ENCODE data around the gene BOLA2. TPM values are rescaled to one million over a fixed set of nuclear protein-coding genes. Genes with fewer than 3 reads are reported as not detected.

BOLA2 gene
- polyA plus RNA-seq, 10 donors = 2.0 to 6.4 (median 4.2) TPM

Other genes with a start within 250 kb of the BOLA2 start
- gene NPIPB11, start 47.6 kb downstream of the BOLA2 start, polyA plus RNA-seq (ENCODE audit: insufficient read length in 10 of 10) = 1 to 10 TPM in 4 of 10 donors, under 1 TPM in 6; 0.23 to 2.3 (median 0.97) TPM
- 10 to 100 TPM in 1 of 10 donors, 1 to 10 TPM in 7, under 1 TPM in 1, not detected in 1; 0.44 to 10.7 (median 5.1) TPM for gene SLX1B, start 182 bp upstream of the BOLA2 start, polyA plus RNA-seq (ENCODE audit: insufficient read length in 10 of 10)
- 10 to 100 TPM in 1 of 10 donors, 1 to 10 TPM in 9; 4.3 to 11.9 (median 6.7) TPM for gene SULT1A4, start 5.6 kb upstream of the BOLA2 start, polyA plus RNA-seq (ENCODE audit: insufficient read length in 10 of 10)
- gene NPIPB12, start 52.1 kb upstream of the BOLA2 start, polyA plus RNA-seq (ENCODE audit: insufficient read length in 10 of 10) = 10 to 100 TPM in 9 of 10 donors, 1 to 10 TPM in 1; 9.5 to 58.5 (median 20.7) TPM
- gene SPN, start 208.9 kb upstream of the BOLA2 start, polyA plus RNA-seq (ENCODE audit: insufficient read length in 10 of 10) = 1 to 10 TPM in 6 of 10 donors, under 1 TPM in 4; 0.51 to 5.1 (median 1.2) TPM
- 10 to 100 TPM; 47.6 to 64.3 (median 57.5) TPM for gene QPRT, start 224.8 kb upstream of the BOLA2 start, polyA plus RNA-seq (ENCODE audit: insufficient read length in 10 of 10)